Activated CD4-positive, alpha-beta memory T cell treated with anti-CD3 and anti-CD28 coated beads for 36 hours (primary cell): Measurements from ENCODE around the gene PRSS22. TPM values are rescaled to one million over a fixed set of nuclear protein-coding genes. Genes with fewer than 3 reads are reported as not detected.

Experiments
- CTCF ChIA-PET: fragments of 350-600 bp; sonication (Branson Sonifier 250); formaldehyde crosslinking; loops from one replicate; lab custom pipeline; 2021; ENCODE audit warnings: antibody characterized with exemption, inconsistent platforms; lab: Charles Lee
- POLR2A ChIA-PET: fragments of 350-600 bp; sonication (Branson Sonifier 250); formaldehyde crosslinking; loops from one replicate; lab custom pipeline; 2021; ENCODE audit warnings: antibody characterized with exemption; lab: Charles Lee
- DNase-seq: peaks from one replicate; pipeline ENCODE4 v3.0.0-alpha.2; 2020
- H3K27ac Mint-ChIP-seq: one replicate; pipeline ENCODE4 v1.8.0; 2021; ENCODE audit warnings: mixed read lengths
- H3K27me3 Mint-ChIP-seq: one replicate; pipeline ENCODE4 v1.8.0; 2021; ENCODE audit warnings: mixed read lengths
- H3K36me3 Mint-ChIP-seq: one replicate; pipeline ENCODE4 v1.8.0; 2021; ENCODE audit warnings: mixed read lengths
- H3K4me1 Mint-ChIP-seq: one replicate; pipeline ENCODE4 v1.8.0; 2021; ENCODE audit warnings: low read depth, mixed read lengths
- H3K4me3 Mint-ChIP-seq: one replicate; pipeline ENCODE4 v1.8.0; 2021; ENCODE audit warnings: mild to moderate bottlenecking, mixed read lengths
- H3K9me3 Mint-ChIP-seq: one replicate; pipeline ENCODE4 v1.8.0; 2021; ENCODE audit warnings: mixed read lengths
- intact Hi-C: fragments of 100-400 bp; cut with micrococcal nuclease; formaldehyde crosslinking; loops from one replicate; pipeline ENCODE4 v1.15.1; 2023
- total RNA-seq, 2 experiments: library from RNA; stranded (reverse); gene quantifications; one replicate each; pipeline ENCODE4 v1.2.3, GENCODE V29; 2021

The PRSS22 gene
- total RNA-seq, 2 experiments from 2014 or later = 0.24 to 0.38 TPM

DNA sequence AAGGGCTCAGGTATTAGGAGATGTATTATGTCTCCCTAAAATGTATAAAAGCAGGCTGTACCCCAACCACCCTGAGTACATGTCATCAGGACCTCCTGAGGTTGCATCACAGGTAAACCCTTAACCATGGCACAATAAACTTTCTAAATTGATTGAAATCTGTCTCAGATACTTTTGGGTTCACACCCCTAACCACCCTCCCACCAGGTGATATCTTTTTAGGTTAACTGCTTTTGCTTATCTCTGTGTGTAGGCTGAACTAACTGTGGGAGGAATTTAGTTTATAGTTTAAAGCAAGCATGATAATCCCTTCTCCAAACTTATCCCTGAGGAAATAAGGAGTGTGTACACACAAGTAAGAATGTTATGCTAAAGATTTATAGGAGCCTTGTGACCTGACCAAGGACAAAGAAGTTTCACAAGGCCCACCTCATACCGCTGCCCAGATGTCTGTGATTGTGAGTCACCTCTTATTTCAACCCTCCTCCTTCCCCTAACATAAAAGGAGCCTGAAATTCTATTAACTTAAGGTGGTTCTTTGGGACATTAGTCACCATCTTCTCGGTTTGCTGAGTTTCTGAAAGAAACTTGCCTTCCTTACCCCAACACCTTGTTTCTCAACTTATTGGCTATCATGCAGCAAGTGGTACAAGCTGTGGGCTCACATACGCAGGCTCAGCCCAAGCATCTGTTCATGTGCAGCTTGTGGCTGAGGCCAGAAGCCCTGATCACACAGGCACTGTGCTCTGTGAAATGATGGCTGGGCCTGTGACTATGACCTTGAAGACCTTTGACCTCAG lies 11.3 kb downstream of the PRSS22 start:
- Mint-ChIP-seq H3K4me3 (no peak overlapping the region), H3K27me3 (peaks cover 7% of the 10 kb centered on the region), H3K27ac (peak overlapping the region; percentile 47), H3K36me3 (no peaks in the 10 kb centered on the region), H3K4me1 (peaks cover 23% of the 10 kb centered on the region), H3K9me3 (no peaks in the 10 kb centered on the region)
- CTCF ChIA-PET = no interaction called here
- POLR2A ChIA-PET = no interaction called here
- peak; percentile 26 for DNase-seq
- intact Hi-C loops = no loop called here

DNA sequence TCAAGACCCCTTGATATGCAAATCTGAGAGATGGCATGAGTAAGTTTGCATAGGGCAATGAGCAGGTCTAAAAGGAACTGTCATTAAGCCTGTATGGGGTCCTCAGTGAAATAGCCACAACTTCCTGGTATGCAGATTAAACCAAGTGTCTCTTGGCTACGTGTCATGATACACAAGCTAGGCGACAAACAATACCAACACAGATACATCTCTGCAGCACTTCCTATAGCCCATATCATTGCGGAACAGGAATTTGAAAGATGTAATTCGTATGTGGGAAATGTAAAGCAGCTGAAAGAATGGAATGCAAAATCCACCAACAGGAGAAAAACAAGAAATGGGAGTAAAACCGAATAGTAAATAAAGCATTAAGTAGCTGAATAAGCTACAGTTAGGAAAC lies 12.9 kb downstream of the PRSS22 start:
- H3K36me3 Mint-ChIP-seq = no peaks in the 10 kb centered on the region
- ChIA-PET POLR2A (no interaction called here), CTCF (interaction anchor here (0.9 to 4.7 kb wide), 4 partner anchors 9 to 1388 kb away, joined by 3 to 46 read pairs (median 12); no protein-coding TSS in a partner anchor)
- H3K27me3 Mint-ChIP-seq = peaks cover 7% of the 10 kb centered on the region
- H3K9me3 Mint-ChIP-seq = no peaks in the 10 kb centered on the region
- peaks cover 31% of the 10 kb centered on the region for H3K4me1 Mint-ChIP-seq
- no peak overlapping the region for H3K27ac Mint-ChIP-seq
- intact Hi-C loops = no loop called here
- no peak overlapping the region for H3K4me3 Mint-ChIP-seq
- DNase-seq = no peak

DNA sequence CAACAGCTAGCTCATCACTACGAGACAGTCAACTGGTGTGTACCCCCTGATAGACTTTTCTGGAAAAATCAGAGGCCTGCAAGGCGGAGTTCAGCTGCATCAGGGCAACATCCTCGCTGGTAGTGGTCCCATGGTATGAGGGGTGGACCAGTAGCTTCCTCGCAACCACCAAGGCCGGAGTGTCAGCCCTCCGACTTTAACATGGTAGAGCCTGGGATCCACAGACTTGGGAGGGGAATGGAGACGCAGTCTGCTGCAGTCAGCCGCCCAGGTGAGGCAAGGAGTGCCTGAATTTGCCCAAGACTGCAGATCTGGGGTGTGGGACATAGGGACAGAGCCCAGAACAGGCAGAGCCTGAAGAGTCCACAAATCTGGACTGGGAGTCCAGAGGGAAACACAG lies 14.4 kb downstream of the PRSS22 start:
- DNase-seq = no peak
- Mint-ChIP-seq H3K4me3 (no peak overlapping the region), H3K27me3 (no peaks in the 10 kb centered on the region), H3K27ac (no peak overlapping the region), H3K4me1 (peaks cover 43% of the 10 kb centered on the region), H3K9me3 (no peaks in the 10 kb centered on the region), H3K36me3 (no peaks in the 10 kb centered on the region)
- POLR2A ChIA-PET = no interaction called here
- intact Hi-C loops = no loop called here
- CTCF ChIA-PET = interaction anchor here (3.4 to 4.7 kb wide), 2 partner anchors 11 to 25 kb away, joined by 21 to 46 read pairs; no protein-coding TSS in a partner anchor

GRCh38 chr16:2842340-2843000 lies 15.5 kb downstream of the PRSS22 start:
- CTCF ChIA-PET = interaction anchor here (0.7 to 4.7 kb wide), 6 partner anchors 12 to 45 kb away, joined by 3 to 46 read pairs (median 4); partner anchors contain the start of genes FLYWCH2 and PRSS41
- intact Hi-C loops = no loop called here

DNA sequence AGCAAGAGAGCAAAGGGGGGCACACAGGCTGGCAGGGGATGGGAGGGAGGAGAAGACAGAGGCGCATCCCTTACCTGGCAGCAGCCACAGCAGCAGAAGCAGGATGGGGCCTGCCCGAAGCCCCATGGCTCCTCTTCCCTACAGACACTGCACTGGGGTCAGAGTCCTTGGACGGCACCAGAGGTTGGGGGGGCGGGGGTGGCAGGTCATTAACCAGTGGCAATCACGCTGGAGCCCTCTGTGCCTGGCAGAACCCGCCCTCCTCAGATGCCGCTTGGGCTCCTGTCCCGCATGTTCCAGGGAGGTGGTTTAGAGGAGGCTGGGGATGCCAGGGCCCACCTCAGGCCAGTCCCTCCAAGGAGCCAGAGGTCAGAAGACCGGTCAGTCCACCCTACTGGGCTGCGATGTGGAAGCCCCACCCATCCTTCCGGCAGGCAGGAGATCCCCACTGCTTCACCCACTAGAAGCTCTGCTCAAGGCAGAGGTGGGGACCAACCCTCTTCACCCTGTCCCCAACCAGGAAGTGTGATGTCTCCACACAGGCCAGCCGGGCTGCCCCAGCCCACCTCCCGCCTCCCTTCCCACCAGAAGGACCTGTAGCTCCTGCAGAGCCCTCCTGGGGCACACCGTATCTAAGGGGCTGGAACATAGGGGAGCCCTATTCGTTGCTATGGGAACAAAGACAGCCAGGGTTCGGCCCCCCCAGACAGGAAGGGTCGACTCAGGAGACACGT lies 16.2 kb downstream of the PRSS22 start:
- ChIA-PET POLR2A (interaction anchor here (0.7 to 0.8 kb wide), 2 partner anchors 24 to 25 kb away, joined by 3 read pairs; no protein-coding TSS in a partner anchor), CTCF (interaction anchor here (0.7 to 4.7 kb wide), 5 partner anchors 13 to 44 kb away, joined by 3 to 46 read pairs (median 3); partner anchors contain the start of genes FLYWCH2 and PRSS41)
- DNase-seq = no peak
- H3K9me3 Mint-ChIP-seq = no peaks in the 10 kb centered on the region
- intact Hi-C loops = no loop called here
- peak overlapping the region; percentile 77 for H3K4me3 Mint-ChIP-seq
- H3K36me3 Mint-ChIP-seq = no peaks in the 10 kb centered on the region
- no peaks in the 10 kb centered on the region for H3K27me3 Mint-ChIP-seq
- peak overlapping the region; percentile 82 for H3K27ac Mint-ChIP-seq
- peaks cover 42% of the 10 kb centered on the region for H3K4me1 Mint-ChIP-seq

More at GRCh38 chr16:2842340-2843000, 15.5 kb downstream of the PRSS22 start:
- H3K4me3 Mint-ChIP-seq = peak overlapping the region; percentile 77
- peak overlapping the region; percentile 82 for H3K27ac Mint-ChIP-seq
- peaks cover 46% of the 10 kb centered on the region for H3K4me1 Mint-ChIP-seq
- peak; percentile 89 for DNase-seq
- H3K36me3 Mint-ChIP-seq = no peaks in the 10 kb centered on the region
- no peaks in the 10 kb centered on the region for H3K9me3 Mint-ChIP-seq
- POLR2A ChIA-PET = interaction anchor here (0.7 to 0.8 kb wide), 2 partner anchors 24 to 26 kb away, joined by 3 read pairs; no protein-coding TSS in a partner anchor
- no peaks in the 10 kb centered on the region for H3K27me3 Mint-ChIP-seq

DNA sequence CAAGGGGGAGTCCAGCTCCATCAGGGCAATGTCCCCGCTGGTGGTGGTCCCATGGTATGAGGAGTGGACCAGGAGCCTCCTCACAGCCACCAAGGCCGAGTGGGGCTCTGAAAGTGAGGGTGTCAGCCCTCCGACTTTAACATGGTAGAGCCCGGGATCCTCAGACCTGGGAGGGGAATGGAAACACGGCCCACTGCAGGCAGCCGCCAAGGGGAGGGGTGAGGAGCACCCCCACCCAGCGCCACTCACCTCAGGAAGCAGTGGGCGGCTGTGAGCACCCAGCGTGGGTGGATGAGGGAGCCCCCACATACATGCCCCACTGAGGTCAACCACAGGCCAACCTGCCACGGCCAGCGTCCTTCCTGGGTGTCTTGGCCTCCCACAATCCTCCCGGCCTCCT lies 17.1 kb downstream of the PRSS22 start:
- no peak for DNase-seq
- no peaks in the 10 kb centered on the region for H3K9me3 Mint-ChIP-seq
- POLR2A ChIA-PET = no interaction called here
- CTCF ChIA-PET = no interaction called here
- intact Hi-C loops = no loop called here
- H3K36me3 Mint-ChIP-seq = no peaks in the 10 kb centered on the region
- H3K4me1 Mint-ChIP-seq = peaks cover 35% of the 10 kb centered on the region
- no peak overlapping the region for H3K27ac Mint-ChIP-seq
- H3K4me3 Mint-ChIP-seq = no peak overlapping the region
- H3K27me3 Mint-ChIP-seq = no peaks in the 10 kb centered on the region

DNA sequence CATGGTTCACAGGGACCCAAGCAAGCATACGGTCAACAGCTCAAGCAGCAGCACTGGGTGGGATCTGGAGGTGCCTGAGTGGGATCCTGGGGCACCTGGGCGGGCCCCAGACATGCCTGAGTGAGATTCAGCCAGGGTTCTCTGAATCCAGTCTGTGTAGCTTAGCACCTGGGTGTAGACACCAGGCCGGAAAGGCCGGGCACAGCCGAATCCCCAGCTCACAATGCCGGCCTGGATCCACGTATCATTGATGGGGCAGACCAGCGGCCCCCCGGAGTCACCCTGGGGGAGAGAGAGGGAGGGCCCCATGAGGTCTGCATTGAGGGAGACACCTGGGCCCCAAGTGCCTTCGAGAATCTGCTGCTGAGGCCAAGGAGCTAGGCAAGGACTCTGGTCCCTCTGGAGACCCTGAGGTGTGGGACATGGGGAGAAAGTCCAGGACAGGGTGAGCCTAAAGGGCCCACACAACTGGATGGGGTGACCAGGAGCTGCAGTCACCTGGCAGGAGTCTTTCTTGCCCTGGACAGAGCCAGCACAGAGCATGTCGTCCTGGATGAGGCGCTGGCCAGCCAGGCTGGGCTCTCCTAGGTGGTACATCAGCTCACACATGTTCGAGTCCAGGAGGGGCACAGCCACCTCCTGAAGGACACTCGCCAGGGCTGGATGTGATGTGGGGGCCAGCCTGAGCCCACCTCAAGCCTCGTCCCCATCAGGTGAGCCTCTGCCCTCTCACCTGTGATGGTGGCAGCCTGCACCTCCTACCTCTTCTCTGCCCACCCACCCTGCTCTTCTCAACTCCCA lies 18.1 kb downstream of the PRSS22 start:
- Mint-ChIP-seq H3K4me3 (no peak overlapping the region), H3K27me3 (no peaks in the 10 kb centered on the region), H3K4me1 (peaks cover 35% of the 10 kb centered on the region), H3K36me3 (no peaks in the 10 kb centered on the region), H3K27ac (no peak overlapping the region), H3K9me3 (no peaks in the 10 kb centered on the region)
- CTCF ChIA-PET = interaction anchor here (0.6 to 2.7 kb wide), 23 partner anchors 8 to 88 kb away, joined by 3 to 60 read pairs (median 6); partner anchors contain the start of genes FLYWCH1, FLYWCH2 and ZG16B
- no peak for DNase-seq
- intact Hi-C loops = loop anchor here (1.0 to 2.0 kb wide), 2 partner anchors 28 to 87 kb away; no protein-coding TSS in a partner anchor
- POLR2A ChIA-PET = interaction anchor here (1.3 kb wide), 1 partner anchor 28 kb away, joined by 8 read pairs; no protein-coding TSS in a partner anchor

DNA sequence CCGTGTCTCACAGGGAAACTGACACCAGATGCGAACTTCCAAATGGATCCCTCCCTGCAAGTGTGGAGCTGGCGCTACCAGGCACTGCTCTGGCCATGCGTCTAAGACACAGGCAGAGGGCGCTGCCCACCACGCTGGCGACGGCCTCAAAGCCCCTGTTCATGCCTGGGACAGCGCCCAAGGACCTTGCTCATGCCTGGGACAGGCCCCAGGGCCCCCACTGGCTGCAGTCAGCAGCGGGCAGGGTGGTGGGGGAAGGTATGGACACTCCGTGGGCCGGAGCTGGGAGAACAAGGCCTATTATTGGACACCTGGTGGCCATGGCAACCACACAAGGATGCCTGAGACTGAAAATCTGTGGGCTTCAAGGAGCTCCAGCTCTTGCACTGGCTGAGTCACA lies 19.0 kb downstream of the PRSS22 start:
- POLR2A ChIA-PET = interaction anchor here (1.3 kb wide), 1 partner anchor 29 kb away, joined by 8 read pairs; no protein-coding TSS in a partner anchor
- no peaks in the 10 kb centered on the region for H3K36me3 Mint-ChIP-seq
- intact Hi-C loops = loop anchor here (1.0 to 2.0 kb wide), 2 partner anchors 29 to 88 kb away; no protein-coding TSS in a partner anchor
- no peaks in the 10 kb centered on the region for H3K9me3 Mint-ChIP-seq
- CTCF ChIA-PET = interaction anchor here (0.6 to 2.7 kb wide), 26 partner anchors 9 to 121 kb away, joined by 3 to 60 read pairs (median 5); partner anchors contain the start of genes FLYWCH1, FLYWCH2 and ZG16B
- peaks cover 35% of the 10 kb centered on the region for H3K4me1 Mint-ChIP-seq
- H3K27me3 Mint-ChIP-seq = peaks cover 1% of the 10 kb centered on the region
- no peak overlapping the region for H3K4me3 Mint-ChIP-seq
- peak; percentile 72 for DNase-seq
- no peak overlapping the region for H3K27ac Mint-ChIP-seq

DNA sequence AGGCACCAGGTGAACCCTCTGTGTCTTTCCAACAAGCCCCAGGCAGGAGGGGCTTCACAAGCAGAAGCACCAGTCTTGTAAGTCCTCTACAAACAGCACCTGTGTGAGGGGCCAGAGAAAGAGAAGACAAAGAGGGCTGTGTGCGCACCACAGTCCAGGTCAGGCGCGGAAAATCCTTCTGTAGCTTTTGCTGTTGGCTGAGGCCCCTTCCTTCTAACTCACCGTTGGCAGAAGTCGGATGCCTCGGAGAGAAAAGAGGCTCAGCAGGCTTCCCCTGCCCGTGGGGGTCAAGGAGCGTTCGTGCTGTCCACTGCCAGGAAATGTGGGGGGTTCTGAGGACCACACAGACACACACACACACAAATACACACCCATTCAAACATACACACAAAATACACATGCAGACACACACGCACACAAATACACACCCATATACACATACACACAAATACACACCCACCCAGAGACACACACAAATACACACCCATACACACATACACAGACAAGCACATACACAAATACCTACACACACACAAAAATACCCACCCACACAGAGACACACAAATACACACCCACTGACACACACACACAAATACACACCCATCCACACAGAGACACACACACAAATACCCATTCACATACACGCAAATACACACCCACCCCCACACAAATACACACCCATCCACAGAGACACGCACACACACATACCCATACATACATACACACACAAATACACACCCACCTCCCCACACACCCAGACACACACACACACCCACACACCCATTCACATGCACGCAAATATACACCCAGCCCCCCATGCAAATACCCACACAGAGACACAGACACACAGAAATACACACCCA lies 21.1 kb downstream of the PRSS22 start:
- H3K27me3 Mint-ChIP-seq = peaks cover 7% of the 10 kb centered on the region
- H3K4me3 Mint-ChIP-seq = no peak overlapping the region
- intact Hi-C loops = no loop called here
- ChIA-PET CTCF (no interaction called here), POLR2A (no interaction called here)
- peaks cover 25% of the 10 kb centered on the region for H3K4me1 Mint-ChIP-seq
- H3K36me3 Mint-ChIP-seq = no peaks in the 10 kb centered on the region
- no peak for DNase-seq
- no peaks in the 10 kb centered on the region for H3K9me3 Mint-ChIP-seq
- H3K27ac Mint-ChIP-seq = no peak overlapping the region
